GM21367 (cell line): ENCODE measurements around the gene SLC18B1.

Source experiments
- ATAC-seq: cut with Tn5 transposase; IDR thresholded peaks from one replicate; pipeline ENCODE4 v1.9.1; 2021; ENCODE audit not compliant: unreplicated experiment

Gene SLC18B1

GRCh38 chr6:132746048-132746447, 52.4 kb downstream of the SLC18B1 start:
- ATAC-seq, result no peak

- no peak for ATAC-seq
Measured at GRCh38 chr6:132742495-132742894, 55.9 kb downstream of the SLC18B1 start.

- ATAC-seq, result no peak
Measured at GRCh38 chr6:132741281-132741680, 57.2 kb downstream of the SLC18B1 start.

- ATAC-seq, result no peak
Measured at GRCh38 chr6:132736239-132736638, 62.2 kb downstream of the SLC18B1 start.

GRCh38 chr6:132734694-132735236, 63.7 kb downstream of the SLC18B1 start:
- ATAC-seq, result no peak

- ATAC-seq, result no peak
Measured at GRCh38 chr6:132733814-132734213, 64.6 kb downstream of the SLC18B1 start.

- ATAC-seq, result no peak
Measured at GRCh38 chr6:132733283-132733682, 65.2 kb downstream of the SLC18B1 start.

GRCh38 chr6:132731086-132731485, 67.4 kb downstream of the SLC18B1 start:
- no peak for ATAC-seq

- no peak for ATAC-seq
Measured at GRCh38 chr6:132730560-132730959, 67.9 kb downstream of the SLC18B1 start.

- no peak for ATAC-seq
Measured at GRCh38 chr6:132728616-132729015, 69.8 kb downstream of the SLC18B1 start.

- ATAC-seq, result no peak
Measured at GRCh38 chr6:132726608-132726975, 71.8 kb downstream of the SLC18B1 start.

GRCh38 chr6:132725947-132726607, 72.4 kb downstream of the SLC18B1 start:
- no peak for ATAC-seq

GRCh38 chr6:132725471-132725870, 73.0 kb downstream of the SLC18B1 start:
- ATAC-seq, result no peak

- ATAC-seq, result no peak
Measured at GRCh38 chr6:132719736-132720448, 78.5 kb downstream of the SLC18B1 start.
